Breast epithelium (tissue), 4 donors: Measurements from ENCODE around the gene YPEL2. TPM values are rescaled to one million over a fixed set of nuclear protein-coding genes. Genes with fewer than 3 reads are reported as not detected.

ENCODE experiments used
- DNase-seq, 2 donors: peaks; one replicate each; pipeline ENCODE4 v3.0.0-alpha.2; 2019; ENCODE audit warnings: low spot score in 2 of 2
- H3K27ac ChIP-seq, 2 donors: fragments of 200-600 bp; sonication (generic) in 1 of 2; one replicate each; pipeline ENCODE4 v1.5.1; 2016 to 2019; ENCODE audit warnings: mild to moderate bottlenecking in 1 of 2
- H3K27me3 ChIP-seq, 2 donors: fragments of 200-600 bp; sonication (generic) in 1 of 2; one replicate each; pipeline versions ENCODE4 v1.5.1 to v1.6.0; 2017 to 2019; ENCODE audit warnings: control low read depth in 1 of 2, mild to moderate bottlenecking in 1 of 2
- H3K36me3 ChIP-seq: fragments of 200-600 bp; one replicate; pipeline ENCODE4 v1.5.1; 2019
- H3K4me1 ChIP-seq, 2 donors: fragments of 200-600 bp; sonication (generic); one replicate each; pipeline ENCODE4 v1.5.1; 2016 to 2019; ENCODE audit warnings: control low read depth in 1 of 2
- H3K4me3 ChIP-seq, 3 donors: fragments of 200-600 bp; sonication (generic); 1 replicate in 2 of 3; 2 replicates in 1 of 3; pipeline ENCODE4 v1.5.1; 2016 to 2019; ENCODE audit warnings: mild to moderate bottlenecking in 3 of 3, moderate library complexity in 2 of 3
- H3K9me3 ChIP-seq, 2 donors: fragments of 200-600 bp; sonication (generic) in 1 of 2; one replicate each; pipeline ENCODE4 v1.5.1; 2016 to 2019; ENCODE audit warnings: control low read depth in 1 of 2
- POLR2A ChIP-seq: fragments of 450-650 bp; IDR thresholded peaks from one replicate; pipeline ENCODE4 v1.6.1; 2016; ENCODE audit warnings: antibody characterized with exemption, mild to moderate bottlenecking, moderate library complexity
- POLR2AphosphoS5 ChIP-seq, 3 donors: sonication (generic); formaldehyde crosslinking; IDR thresholded peaks; one replicate each; pipeline ENCODE4 v1.6.1; 2017; ENCODE audit warnings: antibody characterized with exemption in 3 of 3
- intact Hi-C: fragments of 100-400 bp; cut with DNase I; formaldehyde crosslinking; loops from one replicate; pipeline ENCODE4 v1.15.1; 2023; ENCODE audit warnings: low total_unique reads
- total RNA-seq, 3 donors: library from RNA; depleted of rRNA; stranded (reverse); fragments of >200 nt; gene quantifications; one replicate each; pipeline ENCODE4 v1.1.0, GENCODE V29; 2016
- TF ChIP-seq, protein P1 (sequence below), 3 donors: fragments of 450-650 bp; IDR thresholded peaks; one replicate each; pipeline ENCODE4 v1.5.1; 2016 to 2017; ENCODE audit warnings: antibody characterized with exemption in 3 of 3, mild to moderate bottlenecking in 3 of 3, moderate library complexity in 3 of 3

YPEL2 gene
- total RNA-seq, 3 donors from 2014 or later, result 26.5 to 64.8 (median 33.2) TPM

DNA sequence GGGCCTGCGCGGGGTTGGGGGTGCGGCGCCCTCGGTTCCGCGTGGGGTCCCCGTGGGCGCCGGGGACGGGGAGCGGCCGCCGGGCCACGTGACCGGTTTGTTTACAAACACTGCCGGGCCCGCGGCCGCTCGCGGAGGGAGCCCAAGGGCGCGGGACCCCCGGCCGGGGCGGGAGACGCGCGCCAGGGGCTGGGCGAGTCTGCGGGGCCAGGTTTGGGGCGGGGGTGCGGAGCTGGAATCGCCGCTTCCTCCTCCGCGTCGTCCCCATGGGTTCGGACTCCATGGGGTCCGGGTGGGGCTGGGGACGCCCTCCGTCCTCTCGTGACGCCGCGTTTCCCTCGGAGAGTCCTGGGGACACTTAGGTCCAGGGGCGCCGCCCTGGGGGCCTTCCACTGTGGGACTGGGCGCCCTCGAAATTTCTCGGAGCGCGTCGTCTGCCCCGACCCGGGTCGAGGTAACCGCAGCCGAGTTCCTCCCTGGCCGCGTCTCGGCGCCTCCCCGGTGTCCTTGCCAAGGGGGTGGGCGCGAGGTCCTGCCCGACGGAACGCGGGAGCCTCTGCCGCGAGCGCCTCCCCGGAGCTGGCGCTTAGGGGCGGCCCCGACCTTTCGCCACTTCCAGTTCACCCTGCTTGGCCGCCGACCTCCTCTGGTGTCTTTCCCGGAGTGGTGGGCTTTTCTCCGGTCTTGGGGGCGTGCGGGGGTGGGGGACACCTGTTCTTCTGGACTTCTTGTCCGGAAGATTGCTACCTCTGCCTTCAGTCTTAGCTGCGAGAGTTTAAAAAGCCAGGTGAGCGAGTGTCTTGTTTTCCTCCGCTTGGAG lies 684 bp downstream of the YPEL2 start:
- peak in 1 of 2 donors; percentile 30 for DNase-seq
- intact Hi-C loops, result no loop called here

DNA sequence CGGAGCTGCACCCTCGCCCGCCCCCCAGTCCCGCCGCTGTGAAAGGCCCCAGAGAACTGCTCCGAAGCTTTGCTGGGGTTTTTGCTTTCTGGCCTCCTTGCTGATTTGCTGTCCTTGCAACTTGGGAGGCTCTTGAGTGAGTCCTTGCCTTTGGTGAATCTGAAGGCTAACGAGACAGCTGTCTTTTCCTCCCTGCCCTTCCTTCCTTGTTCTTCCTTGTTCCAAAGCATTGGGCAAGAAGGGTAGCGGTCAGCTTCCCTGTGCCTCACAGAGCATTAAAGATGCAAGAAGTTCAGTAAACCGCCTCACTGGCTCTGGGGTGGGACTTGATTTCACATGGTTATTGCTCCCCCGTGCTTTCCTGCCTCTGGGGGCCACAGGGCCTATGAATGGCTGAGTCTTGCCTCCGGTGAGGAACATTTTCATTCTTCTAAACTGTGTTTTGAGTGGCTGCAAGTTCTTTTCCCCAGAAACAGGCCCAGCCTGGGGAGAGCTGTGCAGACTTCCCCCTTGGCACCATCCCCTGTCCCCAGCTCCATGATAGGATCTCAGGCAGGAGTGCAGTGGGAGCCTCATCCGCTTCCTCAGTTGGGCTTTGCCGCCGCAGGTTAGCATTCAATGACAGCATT lies 1.4 kb downstream of the YPEL2 start:
- Histone ChIP-seq H3K4me3 (peak overlapping the region; percentile 93 to 99 (median 96)), H3K4me1 (peaks cover 0 to 24% of the 10 kb centered on the region in 2 donors), H3K36me3 (no peaks in the 10 kb centered on the region), H3K9me3 (no peaks in the 10 kb centered on the region), H3K27ac (peak overlapping the region; percentile 94 to 97), H3K27me3 (no peaks in the 10 kb centered on the region)
- intact Hi-C loops, result no loop called here
- peak in 1 of 2 donors; percentile 30 for DNase-seq
- TF ChIP-seq POLR2A, result no peak
- TF ChIP-seq POLR2AphosphoS5 (IDR thresholded peaks at IDR 0.05), result no peak
- TF ChIP-seq, protein P1, sequence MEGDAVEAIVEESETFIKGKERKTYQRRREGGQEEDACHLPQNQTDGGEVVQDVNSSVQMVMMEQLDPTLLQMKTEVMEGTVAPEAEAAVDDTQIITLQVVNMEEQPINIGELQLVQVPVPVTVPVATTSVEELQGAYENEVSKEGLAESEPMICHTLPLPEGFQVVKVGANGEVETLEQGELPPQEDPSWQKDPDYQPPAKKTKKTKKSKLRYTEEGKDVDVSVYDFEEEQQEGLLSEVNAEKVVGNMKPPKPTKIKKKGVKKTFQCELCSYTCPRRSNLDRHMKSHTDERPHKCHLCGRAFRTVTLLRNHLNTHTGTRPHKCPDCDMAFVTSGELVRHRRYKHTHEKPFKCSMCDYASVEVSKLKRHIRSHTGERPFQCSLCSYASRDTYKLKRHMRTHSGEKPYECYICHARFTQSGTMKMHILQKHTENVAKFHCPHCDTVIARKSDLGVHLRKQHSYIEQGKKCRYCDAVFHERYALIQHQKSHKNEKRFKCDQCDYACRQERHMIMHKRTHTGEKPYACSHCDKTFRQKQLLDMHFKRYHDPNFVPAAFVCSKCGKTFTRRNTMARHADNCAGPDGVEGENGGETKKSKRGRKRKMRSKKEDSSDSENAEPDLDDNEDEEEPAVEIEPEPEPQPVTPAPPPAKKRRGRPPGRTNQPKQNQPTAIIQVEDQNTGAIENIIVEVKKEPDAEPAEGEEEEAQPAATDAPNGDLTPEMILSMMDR (IDR thresholded peaks at IDR 0.05), result no peak

More for the DNA sequence above, 684 bp downstream of the YPEL2 start:
- peak overlapping the region; percentile 93 to 99 (median 96) for H3K4me3 ChIP-seq
- H3K27me3 ChIP-seq, result no peaks in the 10 kb centered on the region
- H3K4me1 ChIP-seq, result peaks cover 0 to 24% of the 10 kb centered on the region in 2 donors
- peak overlapping the region; percentile 94 to 97 for H3K27ac ChIP-seq
- H3K9me3 ChIP-seq, result no peaks in the 10 kb centered on the region
- TF ChIP-seq POLR2A (no peak), POLR2AphosphoS5 (IDR thresholded peaks at IDR 0.05) (peak in 1 of 3 donors; percentile 27)
- TF ChIP-seq, protein P1 (IDR thresholded peaks at IDR 0.05), result no peak
- H3K36me3 ChIP-seq, result no peaks in the 10 kb centered on the region

DNA sequence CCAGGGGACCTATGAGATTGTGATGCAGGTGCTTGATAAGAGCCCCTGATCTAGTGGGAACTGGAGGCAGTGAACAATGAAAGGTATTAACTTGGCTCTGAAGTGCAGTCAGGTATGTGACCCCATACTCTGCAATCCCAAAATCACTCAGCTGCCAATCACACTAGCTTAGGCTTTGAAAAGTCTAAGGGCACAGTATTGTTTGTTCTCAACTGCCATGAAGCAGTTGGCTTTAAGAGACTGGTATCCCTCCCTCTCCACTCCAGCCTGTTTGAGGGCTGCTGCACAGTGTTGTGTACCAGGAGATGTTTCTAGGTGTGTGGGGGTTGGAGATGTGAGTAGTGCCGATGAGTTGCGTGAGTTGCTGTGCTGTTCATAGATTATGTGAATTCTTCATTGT lies 2.4 kb downstream of the YPEL2 start:
- DNase-seq, result no peak
- Histone ChIP-seq H3K27ac (peak overlapping the region in 1 of 2 donors; percentile 4), H3K4me1 (peaks cover 0 to 24% of the 10 kb centered on the region in 2 donors), H3K9me3 (no peaks in the 10 kb centered on the region), H3K27me3 (no peaks in the 10 kb centered on the region), H3K36me3 (no peaks in the 10 kb centered on the region), H3K4me3 (peak overlapping the region in 2 of 3 donors; percentile 31 to 93)
- TF ChIP-seq, protein P1 (IDR thresholded peaks at IDR 0.05), result no peak
- TF ChIP-seq POLR2A, result no peak
- no peak for TF ChIP-seq POLR2AphosphoS5 (IDR thresholded peaks at IDR 0.05)
- intact Hi-C loops, result no loop called here

DNA sequence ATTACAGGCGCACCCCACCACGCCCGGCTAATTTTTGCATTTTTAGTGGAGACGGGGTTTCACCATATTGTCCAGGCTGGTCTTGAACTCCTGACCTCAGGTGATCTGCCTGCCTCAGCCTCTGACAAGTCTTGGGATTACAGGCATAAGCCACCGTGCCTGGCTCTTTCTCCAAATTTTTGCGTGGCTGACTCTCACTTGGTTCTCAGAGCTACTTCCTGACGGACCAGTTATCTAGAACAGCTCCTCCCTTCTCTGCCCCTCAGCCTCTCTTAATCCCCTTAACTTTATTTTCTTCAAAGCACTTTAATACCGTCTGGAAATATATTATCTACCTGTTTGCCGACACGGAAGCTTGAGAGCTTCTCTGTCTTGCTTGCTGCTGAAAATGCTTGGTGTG lies 4.2 kb downstream of the YPEL2 start:
- no peak overlapping the region for H3K4me3 ChIP-seq
- H3K36me3 ChIP-seq, result no peaks in the 10 kb centered on the region
- no peak for TF ChIP-seq POLR2A
- TF ChIP-seq, protein P1 (IDR thresholded peaks at IDR 0.05), result no peak
- no peak for TF ChIP-seq POLR2AphosphoS5 (IDR thresholded peaks at IDR 0.05)
- no peaks in the 10 kb centered on the region for H3K27me3 ChIP-seq
- intact Hi-C loops, result no loop called here
- no peak for DNase-seq
- no peaks in the 10 kb centered on the region for H3K9me3 ChIP-seq
- H3K27ac ChIP-seq, result no peak overlapping the region
- H3K4me1 ChIP-seq, result peaks cover 0 to 9% of the 10 kb centered on the region in 2 donors
